HG03439 (cell line): ENCODE measurements around the gene SCD5.

Source experiments
- ATAC-seq: cut with Tn5 transposase; IDR thresholded peaks from one replicate; pipeline ENCODE4 v1.9.1; 2021; ENCODE audit warnings: mild to moderate bottlenecking, moderate library complexity; ENCODE audit not compliant: unreplicated experiment

The SCD5 gene

GRCh38 chr4:82739287-82740190 lies 59.1 kb downstream of the SCD5 start:
- peak; percentile 99 for ATAC-seq

GRCh38 chr4:82737354-82737753 lies 61.2 kb downstream of the SCD5 start:
- no peak for ATAC-seq

- no peak for ATAC-seq
Measured at GRCh38 chr4:82733636-82734035, 65.0 kb downstream of the SCD5 start.

GRCh38 chr4:82728301-82728700 lies 70.3 kb downstream of the SCD5 start:
- no peak for ATAC-seq

- no peak for ATAC-seq
Measured at GRCh38 chr4:82726596-82726995, 72.0 kb downstream of the SCD5 start.

GRCh38 chr4:82721819-82722423 lies 76.7 kb downstream of the SCD5 start:
- peak; percentile 64 for ATAC-seq

- no peak for ATAC-seq
Measured at GRCh38 chr4:82718162-82718940, 80.2 kb downstream of the SCD5 start.

GRCh38 chr4:82715731-82716617 lies 82.6 kb downstream of the SCD5 start:
- ATAC-seq = no peak

- ATAC-seq = no peak
Measured at GRCh38 chr4:82713856-82714255, 84.7 kb downstream of the SCD5 start.

GRCh38 chr4:82712561-82712960 lies 86.0 kb downstream of the SCD5 start:
- ATAC-seq = no peak

- ATAC-seq = no peak
Measured at GRCh38 chr4:82711158-82711785, 87.3 kb downstream of the SCD5 start.

- no peak for ATAC-seq
Measured at GRCh38 chr4:82710197-82710929, 88.2 kb downstream of the SCD5 start.

- no peak for ATAC-seq
Measured at GRCh38 chr4:82708982-82709381, 89.6 kb downstream of the SCD5 start.

- ATAC-seq = no peak
Measured at GRCh38 chr4:82706349-82707000, 92.1 kb downstream of the SCD5 start.

- ATAC-seq = no peak
Measured at GRCh38 chr4:82705928-82706300, 92.7 kb downstream of the SCD5 start.

GRCh38 chr4:82705169-82705927 lies 93.2 kb downstream of the SCD5 start:
- no peak for ATAC-seq

GRCh38 chr4:82704156-82704555 lies 94.4 kb downstream of the SCD5 start:
- ATAC-seq = no peak

- no peak for ATAC-seq
Measured at GRCh38 chr4:82698412-82698811, 100.2 kb downstream of the SCD5 start.
